Ishikawa (cell line): ENCODE data around the gene GPR161.

Source experiments
- CEBPB ChIP-seq: IDR thresholded peaks from 2 replicates; pipeline ENCODE4 v1.6.1; 2012
- CREB1 ChIP-seq: IDR thresholded peaks from 2 replicates; pipeline ENCODE4 v1.6.1; 2012; ENCODE audit warnings: low read depth
- EGR1 ChIP-seq: IDR thresholded peaks from 2 replicates; pipeline ENCODE4 v1.6.1; 2012
- EP300 ChIP-seq: IDR thresholded peaks from 2 replicates; pipeline ENCODE4 v1.6.1; 2012; ENCODE audit warnings: borderline replicate concordance
- FOXM1 ChIP-seq: IDR thresholded peaks from 2 replicates; pipeline ENCODE4 v1.6.1; 2012; ENCODE audit warnings: low read depth, borderline replicate concordance
- MAX ChIP-seq: IDR thresholded peaks from 2 replicates; pipeline ENCODE4 v1.6.1; 2012
- NFIC ChIP-seq: IDR thresholded peaks from 2 replicates; pipeline ENCODE4 v1.6.1; 2012
- RAD21 ChIP-seq: IDR thresholded peaks from 2 replicates; pipeline ENCODE4 v1.6.1; 2012; ENCODE audit warnings: low read depth
- TAF1 ChIP-seq: IDR thresholded peaks from 2 replicates; pipeline ENCODE4 v1.6.1; 2012; ENCODE audit warnings: low read depth, mild to moderate bottlenecking
- TCF12 ChIP-seq: IDR thresholded peaks from 2 replicates; pipeline ENCODE4 v1.6.1; 2012; ENCODE audit warnings: low read depth
- TEAD4 ChIP-seq: IDR thresholded peaks from 2 replicates; pipeline ENCODE4 v1.6.1; 2012
- YY1 ChIP-seq: IDR thresholded peaks from 2 replicates; pipeline ENCODE4 v1.6.1; 2012; ENCODE audit warnings: low read depth
- ZBTB7A ChIP-seq: IDR thresholded peaks from 2 replicates; pipeline ENCODE4 v1.6.1; 2012; ENCODE audit warnings: low read depth
- TF ChIP-seq, protein P1 (sequence below): IDR thresholded peaks from 2 replicates; pipeline ENCODE4 v1.6.1; 2012
- TF ChIP-seq, protein P2 (sequence below): IDR thresholded peaks from 2 replicates; pipeline ENCODE4 v1.6.1; 2012; ENCODE audit warnings: low read depth, mild to moderate bottlenecking

Gene GPR161

GRCh38 chr1:168104535-168104934 is 32.2 kb downstream of the GPR161 start:
- TF ChIP-seq NFIC (no peak), ZBTB7A (no peak), TAF1 (no peak), EGR1 (no peak)

- no peak for TF ChIP-seq CEBPB
- TF ChIP-seq MAX, result no peak
- no peak for TF ChIP-seq EGR1
- TF ChIP-seq NFIC, result no peak
These were observed 34.2 kb downstream of the GPR161 start for GRCh38 chr1:168102487-168102886.

DNA sequence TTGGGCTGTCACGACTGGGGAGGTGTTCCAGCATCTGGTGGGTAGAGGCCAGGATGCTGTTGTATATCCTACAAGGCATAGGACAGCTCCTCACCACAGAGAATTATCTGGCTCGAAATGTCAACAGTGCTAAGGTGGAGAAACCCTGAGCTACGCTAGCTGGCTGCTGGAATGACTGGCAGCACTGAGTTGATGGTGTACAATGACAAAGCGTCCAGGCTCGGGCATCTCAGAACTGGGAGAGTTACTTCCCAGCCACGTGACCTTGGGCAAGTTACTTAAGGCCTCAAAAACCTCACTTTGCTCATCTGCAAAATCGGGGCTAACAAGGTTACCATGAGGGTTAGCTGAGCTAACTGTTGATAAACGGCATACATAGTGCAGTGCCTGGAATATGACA is 35.4 kb downstream of the GPR161 start:
- no peak for TF ChIP-seq NFIC
- no peak for TF ChIP-seq MAX
- TF ChIP-seq TEAD4, result no peak
- TF ChIP-seq, protein P1, sequence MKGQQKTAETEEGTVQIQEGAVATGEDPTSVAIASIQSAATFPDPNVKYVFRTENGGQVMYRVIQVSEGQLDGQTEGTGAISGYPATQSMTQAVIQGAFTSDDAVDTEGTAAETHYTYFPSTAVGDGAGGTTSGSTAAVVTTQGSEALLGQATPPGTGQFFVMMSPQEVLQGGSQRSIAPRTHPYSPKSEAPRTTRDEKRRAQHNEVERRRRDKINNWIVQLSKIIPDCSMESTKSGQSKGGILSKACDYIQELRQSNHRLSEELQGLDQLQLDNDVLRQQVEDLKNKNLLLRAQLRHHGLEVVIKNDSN, result no peak
- TF ChIP-seq, protein P2, sequence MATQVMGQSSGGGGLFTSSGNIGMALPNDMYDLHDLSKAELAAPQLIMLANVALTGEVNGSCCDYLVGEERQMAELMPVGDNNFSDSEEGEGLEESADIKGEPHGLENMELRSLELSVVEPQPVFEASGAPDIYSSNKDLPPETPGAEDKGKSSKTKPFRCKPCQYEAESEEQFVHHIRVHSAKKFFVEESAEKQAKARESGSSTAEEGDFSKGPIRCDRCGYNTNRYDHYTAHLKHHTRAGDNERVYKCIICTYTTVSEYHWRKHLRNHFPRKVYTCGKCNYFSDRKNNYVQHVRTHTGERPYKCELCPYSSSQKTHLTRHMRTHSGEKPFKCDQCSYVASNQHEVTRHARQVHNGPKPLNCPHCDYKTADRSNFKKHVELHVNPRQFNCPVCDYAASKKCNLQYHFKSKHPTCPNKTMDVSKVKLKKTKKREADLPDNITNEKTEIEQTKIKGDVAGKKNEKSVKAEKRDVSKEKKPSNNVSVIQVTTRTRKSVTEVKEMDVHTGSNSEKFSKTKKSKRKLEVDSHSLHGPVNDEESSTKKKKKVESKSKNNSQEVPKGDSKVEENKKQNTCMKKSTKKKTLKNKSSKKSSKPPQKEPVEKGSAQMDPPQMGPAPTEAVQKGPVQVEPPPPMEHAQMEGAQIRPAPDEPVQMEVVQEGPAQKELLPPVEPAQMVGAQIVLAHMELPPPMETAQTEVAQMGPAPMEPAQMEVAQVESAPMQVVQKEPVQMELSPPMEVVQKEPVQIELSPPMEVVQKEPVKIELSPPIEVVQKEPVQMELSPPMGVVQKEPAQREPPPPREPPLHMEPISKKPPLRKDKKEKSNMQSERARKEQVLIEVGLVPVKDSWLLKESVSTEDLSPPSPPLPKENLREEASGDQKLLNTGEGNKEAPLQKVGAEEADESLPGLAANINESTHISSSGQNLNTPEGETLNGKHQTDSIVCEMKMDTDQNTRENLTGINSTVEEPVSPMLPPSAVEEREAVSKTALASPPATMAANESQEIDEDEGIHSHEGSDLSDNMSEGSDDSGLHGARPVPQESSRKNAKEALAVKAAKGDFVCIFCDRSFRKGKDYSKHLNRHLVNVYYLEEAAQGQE, result no peak
- TF ChIP-seq TAF1, result no peak
- no peak for TF ChIP-seq CEBPB
- TF ChIP-seq CREB1, result no peak
- TF ChIP-seq ZBTB7A, result no peak
- no peak for TF ChIP-seq EGR1
- no peak for TF ChIP-seq YY1
- TF ChIP-seq FOXM1, result no peak
- TF ChIP-seq TCF12, result no peak
- no peak for TF ChIP-seq RAD21
- no peak for TF ChIP-seq EP300

DNA sequence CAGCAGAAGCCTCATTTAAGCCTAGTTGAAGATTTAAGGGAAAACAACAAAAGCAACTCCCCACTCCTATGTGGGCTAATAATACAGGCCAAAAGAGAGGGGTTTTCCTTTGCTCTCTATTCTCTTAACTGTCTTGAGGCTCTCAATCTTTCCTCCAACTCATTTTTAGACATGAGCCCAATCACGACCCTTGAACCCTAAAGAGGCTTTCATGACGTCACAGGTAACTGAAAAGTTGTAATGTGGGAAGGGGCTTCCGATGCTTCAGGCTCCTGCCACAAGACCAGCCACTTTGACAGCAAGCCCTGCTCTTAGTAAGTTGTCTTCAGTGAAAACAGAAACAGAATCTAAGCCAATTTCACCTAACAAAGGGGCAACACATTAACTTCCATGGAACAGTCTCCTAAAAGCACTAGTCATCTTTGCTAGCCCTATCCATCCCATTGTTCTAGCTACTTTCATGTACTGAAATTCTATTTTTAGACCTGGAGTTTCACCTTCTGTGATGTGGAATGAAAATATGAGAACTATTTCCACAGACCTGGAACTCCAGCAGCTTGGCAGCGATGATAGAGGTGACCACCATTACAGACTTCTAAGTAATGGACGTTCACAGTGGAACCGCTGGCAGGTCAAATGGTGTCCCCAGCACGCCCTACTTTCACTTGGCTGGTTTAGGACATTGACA is 36.3 kb downstream of the GPR161 start:
- no peak for TF ChIP-seq EP300
- TF ChIP-seq CEBPB, result no peak
- no peak for TF ChIP-seq MAX
- TF ChIP-seq TCF12, result no peak
- TF ChIP-seq EGR1, result no peak
- TF ChIP-seq, protein P1, result no peak
- no peak for TF ChIP-seq TEAD4
- TF ChIP-seq TAF1, result no peak
- no peak for TF ChIP-seq RAD21
- no peak for TF ChIP-seq NFIC
- no peak for TF ChIP-seq ZBTB7A
- TF ChIP-seq FOXM1, result no peak
- no peak for TF ChIP-seq YY1
- TF ChIP-seq CREB1, result no peak
- TF ChIP-seq, protein P2, result no peak

GRCh38 chr1:168099337-168099801 is 37.4 kb downstream of the GPR161 start:
- TF ChIP-seq, protein P2, result no peak
- no peak for TF ChIP-seq CEBPB
- TF ChIP-seq EGR1, result no peak
- TF ChIP-seq MAX, result no peak
- TF ChIP-seq TAF1, result no peak
- TF ChIP-seq TEAD4, result no peak
- TF ChIP-seq NFIC, result no peak
- no peak for TF ChIP-seq TCF12
- TF ChIP-seq CREB1, result no peak
- TF ChIP-seq RAD21, result no peak
- TF ChIP-seq EP300, result no peak
- TF ChIP-seq ZBTB7A, result no peak
- TF ChIP-seq, protein P1, result no peak
